ENCODE data around the gene SYNGR2.
"Not testable (repeated sequence)": the region's sequence is repeated elsewhere in the genome, so short reads cannot be mapped to it uniquely, and the experiment has no call there.

The SYNGR2 gene

GRCh38 chr17:78170692-78171590, 2.6 kb downstream of the SYNGR2 start:
- DNase-seq (ENCODE audit: low read depth in 2 of 3, low spot score in 2 of 3), result no peak

GRCh38 chr17:78171591-78172248, 3.3 kb downstream of the SYNGR2 start:
- DNase-seq (ENCODE audit: low read depth in 2 of 3, low spot score in 2 of 3), result not testable (repeated sequence)

GRCh38 chr17:78172249-78173051, 4.1 kb downstream of the SYNGR2 start:
- no peak for DNase-seq (ENCODE audit: low read depth in 2 of 3, low spot score in 2 of 3)

GRCh38 chr17:78173097-78173715, 4.8 kb downstream of the SYNGR2 start:
- DNase-seq (ENCODE audit: low read depth in 2 of 3, low spot score in 2 of 3), result no peak

GRCh38 chr17:78174346-78174869, 6.0 kb downstream of the SYNGR2 start:
- DNase-seq (ENCODE audit: low read depth in 2 of 3, low spot score in 2 of 3), result no peak

GRCh38 chr17:78174870-78175642, 6.7 kb downstream of the SYNGR2 start:
- DNase-seq (ENCODE audit: low read depth in 2 of 3, low spot score in 2 of 3), result no peak

GRCh38 chr17:78175643-78175981, 7.2 kb downstream of the SYNGR2 start:
- no peak for DNase-seq (ENCODE audit: low read depth in 2 of 3, low spot score in 2 of 3)

- DNase-seq (ENCODE audit: low read depth in 2 of 3, low spot score in 2 of 3), result peak; percentile 47 to 65 (median 61)
Observed at GRCh38 chr17:78176548-78177025, 8.2 kb downstream of the SYNGR2 start.

- DNase-seq (ENCODE audit: low read depth in 2 of 3, low spot score in 2 of 3), result no peak
Observed at GRCh38 chr17:78179372-78179771, 11.0 kb downstream of the SYNGR2 start.

GRCh38 chr17:78180083-78180482, 11.7 kb downstream of the SYNGR2 start:
- no peak for DNase-seq (ENCODE audit: low read depth in 2 of 3, low spot score in 2 of 3)

GRCh38 chr17:78180508-78180907, 12.1 kb downstream of the SYNGR2 start:
- DNase-seq (ENCODE audit: low read depth in 2 of 3, low spot score in 2 of 3), result no peak

- no peak for DNase-seq (ENCODE audit: low read depth in 2 of 3, low spot score in 2 of 3)
Observed at GRCh38 chr17:78182504-78182903, 14.1 kb downstream of the SYNGR2 start.

GRCh38 chr17:78183916-78184315, 15.5 kb downstream of the SYNGR2 start:
- DNase-seq (ENCODE audit: low read depth in 2 of 3, low spot score in 2 of 3), result no peak

GRCh38 chr17:78184351-78184750, 16.0 kb downstream of the SYNGR2 start:
- no peak for DNase-seq (ENCODE audit: low read depth in 2 of 3, low spot score in 2 of 3)

GRCh38 chr17:78184868-78185267, 16.5 kb downstream of the SYNGR2 start:
- DNase-seq (ENCODE audit: low read depth in 2 of 3, low spot score in 2 of 3), result no peak

- no peak for DNase-seq (ENCODE audit: low read depth in 2 of 3, low spot score in 2 of 3)
Observed at GRCh38 chr17:78185981-78186691, 17.8 kb downstream of the SYNGR2 start.

GRCh38 chr17:78186692-78187595, 18.6 kb downstream of the SYNGR2 start, which contains the start of the genes AFMID and TK1:
Gene AFMID, plus strand, starts transcription at chr17:78187362. Its CDS starts 9 bp downstream, at chr17:78187371.
Gene TK1, minus strand, starts transcription at chr17:78187052. Its CDS starts 58 bp downstream, at chr17:78186994.
- DNase-seq (ENCODE audit: low read depth in 2 of 3, low spot score in 2 of 3), result peak; percentile 92 to 98 (median 95)

GRCh38 chr17:78196716-78197115, 28.3 kb downstream of the SYNGR2 start:
- no peak for DNase-seq (ENCODE audit: low read depth in 2 of 3, low spot score in 2 of 3)

All from activated CD8-positive, alpha-beta memory T cell treated with anti-CD3 and anti-CD28 coated beads for 48 hours (primary cell).